K562 (cell line): ENCODE results near the gene GPC1. TPM values are rescaled to one million over a fixed set of nuclear protein-coding genes. Genes with fewer than 3 reads are reported as not detected.
A peak's percentile ranks its signal among the peaks of the same experiment; 100 is the strongest.

ENCODE experiments used
- ATAC-seq: fragments of 200-7000 bp; cut with Tn5 transposase; 3 replicates; pipeline ENCODE4 v1.9.1; 2020; ENCODE audit warnings: moderate library complexity
- BruUV-seq: library from RNA; stranded (reverse); fragments of 400-500 nt; replicated peaks from 2 replicates; lab custom pipeline; 2021; lab: Mats Ljungman, UMichigan
- CTCF ChIA-PET: fragments of 300-600 bp; formaldehyde crosslinking; extraction: SDS; loops from one replicate; lab custom pipeline; 2021; ENCODE audit warnings: low intra/inter-chr PET ratio; lab: Yijun Ruan, JAX
- POLR2A ChIA-PET: fragments of 300-600, 350-650 bp; sonication (Branson Sonifier 250); formaldehyde crosslinking; extraction: SDS; loops from one replicate; lab custom pipeline; 2021; ENCODE audit warnings: antibody characterized with exemption, inconsistent platforms; lab: Yijun Ruan, JAX
- DNase-seq, 4 experiments: peaks; one replicate each; pipeline versions ENCODE4 v3.0.0 to v3.0.0-alpha.2; 2011 to 2018; ENCODE audit warnings: low spot score in 3 of 4, mixed read lengths in 3 of 4; ENCODE audit errors: extremely low read depth in 1 of 4
- FAIRE-seq: peaks from 2 replicates; lab custom pipeline; 2011; peaks lifted over from hg19 to GRCh38; lab: Jason Lieb, UNC
- H2AFZ ChIP-seq: 2 replicates; pipeline ENCODE4 v1.6.0; 2011; ENCODE audit warnings: low read depth, low read length, control low read depth, inconsistent platforms
- H3K27ac ChIP-seq: fragments of 200-600 bp; 3 replicates; pipeline ENCODE4 v1.8.0; 2011; ENCODE audit warnings: low read depth, mild to moderate bottlenecking, control low read depth, inconsistent platforms, low read length, moderate library complexity, mixed read lengths; ENCODE audit errors: extremely low read depth
- H3K27me3 ChIP-seq, 2 experiments: fragments of 300-600 bp in 1 of 2; 2 replicates in 1 of 2; 3 replicates in 1 of 2; pipeline versions ENCODE4 v1.6.0 to v1.8.0; 2011; ENCODE audit warnings: inconsistent platforms in 2 of 2, low read length in 2 of 2, mild to moderate bottlenecking in 1 of 2, mixed read lengths in 1 of 2, moderate library complexity in 1 of 2; ENCODE audit not compliant: control insufficient read depth in 2 of 2, insufficient read depth in 2 of 2
- H3K36me3 ChIP-seq: fragments of 300-600 bp; 3 replicates; pipeline ENCODE4 v1.8.0; 2011; ENCODE audit warnings: mild to moderate bottlenecking, low read length, inconsistent platforms; ENCODE audit not compliant: control insufficient read depth, insufficient read depth
- H3K4me1 ChIP-seq, 2 experiments: fragments of 200-600 bp in 1 of 2; replicated peaks in 1 of 2; 2 replicates in 1 of 2; 3 replicates in 1 of 2; pipeline versions ENCODE4 v1.5.1 to v1.8.0; 2011; ENCODE audit warnings: inconsistent platforms in 2 of 2, low read length in 2 of 2, mild to moderate bottlenecking in 1 of 2, mixed read lengths in 1 of 2, moderate library complexity in 1 of 2; ENCODE audit not compliant: control insufficient read depth in 2 of 2, insufficient read depth in 2 of 2
- H3K4me2 ChIP-seq: 2 replicates; pipeline ENCODE4 v1.6.1; 2011; ENCODE audit warnings: low read length, control low read depth, inconsistent platforms, mixed read lengths; ENCODE audit not compliant: insufficient read depth
- H3K4me3 ChIP-seq: fragments of 200-600 bp; sonication (generic), shearing (Covaris generic); 2 replicates; pipeline ENCODE4 v1.5.1; 2016; ENCODE audit warnings: control low read depth, inconsistent platforms
- H3K79me2 ChIP-seq: fragments of 200-600 bp; 3 replicates; pipeline ENCODE4 v1.8.0; 2011; ENCODE audit warnings: low read length, inconsistent platforms; ENCODE audit not compliant: control insufficient read depth, insufficient read depth
- H3K9ac ChIP-seq, 2 experiments: 2 replicates each; pipeline versions ENCODE4 v1.6.0 to v1.6.1; 2011; ENCODE audit warnings: low read depth in 2 of 2, low read length in 2 of 2, control low read depth in 1 of 2, inconsistent platforms in 1 of 2, mild to moderate bottlenecking in 1 of 2, mixed read lengths in 1 of 2; ENCODE audit not compliant: insufficient read depth in 1 of 2
- H3K9me1 ChIP-seq: one replicate; pipeline ENCODE4 v1.6.0; 2011; ENCODE audit warnings: inconsistent platforms, mild to moderate bottlenecking, low read length, moderate library complexity; ENCODE audit not compliant: control insufficient read depth, insufficient read depth
- H3K9me3 ChIP-seq: replicated peaks from 2 replicates; pipeline ENCODE4 v1.5.1; 2011; ENCODE audit warnings: low read depth, low read length, inconsistent platforms; ENCODE audit not compliant: control insufficient read depth, insufficient read depth
- H4K20me1 ChIP-seq: replicated peaks from 2 replicates; pipeline ENCODE4 v1.6.1; 2011; ENCODE audit warnings: low read length, inconsistent platforms, mixed read lengths; ENCODE audit not compliant: control insufficient read depth, insufficient read depth
- CREB1 ChIP-seq, 2 experiments: sonication (generic) in 1 of 2; formaldehyde crosslinking in 1 of 2; IDR thresholded peaks; 2 replicates each; pipeline versions ENCODE4 v1.6.1 to v1.8.0; 2012 to 2022; ENCODE audit warnings: inconsistent platforms in 1 of 2, mild to moderate bottlenecking in 1 of 2, missing genetic modification reagents in 1 of 2, moderate library complexity in 1 of 2
- CSDE1 ChIP-seq, 2 experiments: fragments of 450-650 bp; IDR thresholded peaks; 2 replicates each; pipeline ENCODE4 v1.6.1; 2016; ENCODE audit warnings: mild to moderate bottlenecking in 1 of 2
- CTBP1 ChIP-seq: fragments of 450-650 bp; IDR thresholded peaks from 2 replicates; pipeline ENCODE4 v1.6.1; 2016; ENCODE audit warnings: borderline replicate concordance
- EGR1 ChIP-seq: fragments of 450-650 bp; conservative IDR thresholded peaks from 2 replicates; pipeline ENCODE4 v1.6.1; 2017; ENCODE audit warnings: mild to moderate bottlenecking
- GABPA ChIP-seq: fragments of 200-800 bp; sonication (Bioruptor generic); conservative IDR thresholded peaks from 2 replicates; pipeline ENCODE4 v1.6.1; 2016; ENCODE audit warnings: low read depth, missing genetic modification characterization, missing compliant biosample characterization
- MAZ ChIP-seq, 2 experiments: fragments of 450-650 bp in 1 of 2; sonication (generic) in 1 of 2; formaldehyde crosslinking; IDR thresholded peaks in 1 of 2; conservative IDR thresholded peaks in 1 of 2; 2 replicates each; pipeline versions ENCODE4 v1.4.0 to v1.5.0; 2020; ENCODE audit warnings: mild to moderate bottlenecking in 1 of 2, missing genetic modification reagents in 1 of 2
- PCBP2 ChIP-seq: fragments of 200-400 bp; formaldehyde crosslinking; IDR thresholded peaks from 2 replicates; pipeline ENCODE4 v1.6.1; 2018; ENCODE audit warnings: low read length, low read depth, mild to moderate bottlenecking, moderate library complexity; ENCODE audit not compliant: poor library complexity, severe bottlenecking
- WGBS: fragments of 100-300 bp; shearing (Covaris generic); methylation state at CpG from one replicate; pipeline ENCODE4 v1.1.6; 2016; ENCODE audit warnings: low coverage, mixed read lengths; ENCODE audit not compliant: insufficient coverage; ENCODE audit errors: missing lambda C conversion rate; 5-methylcytosine and 5-hydroxymethylcytosine counted together
- in situ Hi-C: fragments of 300-500 bp; cut with MboI; formaldehyde crosslinking; loops from 4 replicates; pipeline ENCODE4 v1.15.0; 2018; ENCODE audit warnings: inconsistent platforms, mixed read lengths
- intact Hi-C: fragments of 100-400 bp; cut with micrococcal nuclease; formaldehyde crosslinking; loops from 2 replicates; pipeline ENCODE4 v1.14.2; 2022
- polyA plus RNA-seq, 8 experiments: library from polyadenylated mRNA; depleted of rRNA in 4 of 8; stranded (reverse) in 5 of 8; unstranded in 3 of 8; fragments of >200 nt; fragmentation: Nextera tagmentation in 2 of 8; fragmentation: Illumina TruSeq in 1 of 8; extraction: Ambion mirVana in 2 of 8; extraction: Trizol in 1 of 8; gene quantifications; 2 replicates each; pipeline versions ENCODE4 v1.2.1 to v1.2.3, GENCODE V29; 2011 to 2014; ENCODE audit warnings: inconsistent platforms in 1 of 8, missing spikeins in 1 of 8
- total RNA-seq, 7 experiments: library from RNA; depleted of rRNA in 6 of 7; stranded (reverse); fragments of >200 nt in 6 of 7; fragmentation: Illumina TruSeq in 2 of 7; extraction: Trizol in 2 of 7; gene quantifications; 2 replicates each; pipeline versions ENCODE4 v1.2.1 to v1.2.3, GENCODE V29; 2011 to 2021; ENCODE audit warnings: low replicate concordance in 1 of 7
- TF ChIP-seq, protein P1 (sequence below), 2 experiments: fragments of 450-650 bp; formaldehyde crosslinking in 1 of 2; IDR thresholded peaks; 2 replicates each; pipeline versions ENCODE4 v1.4.0 to v1.6.1; 2014 to 2020; ENCODE audit warnings: mild to moderate bottlenecking in 2 of 2, borderline replicate concordance in 1 of 2, low read depth in 1 of 2
- TF ChIP-seq, protein P2 (sequence below), 2 experiments: IDR thresholded peaks; 2 replicates each; pipeline ENCODE4 v1.6.1; 2011; ENCODE audit warnings: borderline replicate concordance in 1 of 2, control low read depth in 1 of 2, low read depth in 1 of 2, low read length in 1 of 2, mild to moderate bottlenecking in 1 of 2, mixed read lengths in 1 of 2, moderate library complexity in 1 of 2; ENCODE audit not compliant: insufficient read depth in 1 of 2, insufficient read length in 1 of 2, poor library complexity in 1 of 2, severe bottlenecking in 1 of 2; ENCODE audit errors: extremely low read depth in 1 of 2

Gene GPC1
- total and polyA plus RNA-seq, 9 of the 15 experiments (the other 6 are each of a cell fraction or from before 2014, with no cell fraction given): 0.07 to 0.82 (median 0.14) TPM; not detected in 3

DNA sequence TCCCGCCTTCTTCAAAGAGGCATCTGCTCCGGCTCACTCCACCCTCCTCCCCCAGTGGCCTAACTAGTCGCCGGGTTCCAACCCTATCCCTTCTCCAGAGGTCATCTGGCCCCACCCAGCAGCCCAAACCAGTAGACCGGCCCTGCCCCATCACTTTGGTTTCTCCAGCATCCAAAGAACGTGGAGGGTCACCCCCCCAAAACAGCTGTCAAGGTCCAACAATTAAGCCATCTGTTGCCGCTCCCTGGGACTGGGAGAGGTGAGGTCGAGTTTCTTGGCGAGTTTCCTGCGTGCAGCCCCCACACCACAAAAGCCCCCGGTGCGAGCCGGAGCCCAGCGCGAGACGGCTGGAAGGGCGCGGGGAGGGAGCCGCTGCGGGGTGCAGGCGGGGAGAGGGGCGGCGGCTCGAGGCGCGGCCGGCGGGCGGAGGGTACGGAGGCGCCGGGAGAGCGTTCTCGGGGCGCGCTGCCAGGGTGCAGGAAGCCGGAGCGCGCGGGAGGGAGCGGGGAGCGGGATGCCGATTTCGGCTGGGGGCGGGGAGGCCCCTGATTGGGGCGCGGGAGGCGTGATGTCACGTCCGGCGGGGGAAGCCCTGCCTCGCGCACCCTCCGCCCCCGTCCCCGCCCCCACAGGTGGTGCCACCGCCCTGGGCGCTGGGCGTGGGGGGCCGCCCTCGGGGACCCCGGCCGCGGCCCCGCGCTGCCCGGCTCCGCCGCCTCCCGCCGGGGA lies 571 bp upstream of the GPC1 start:
- H3K4me1 ChIP-seq: peaks cover 0 to 33% of the 10 kb centered on the region in 2 experiments; a peak in 3 of 5 replicates
- H3K9ac ChIP-seq: peak overlapping the region in 1 of 2 experiments; percentile 35; a peak in 2 of 4 replicates
- WGBS: 3% methylated on average over 16 of the region's 71 CpGs
- ATAC-seq: peak; percentile 76
- H4K20me1 ChIP-seq: peaks cover 12% of the 10 kb centered on the region; the same call in 1 of the 2 replicates
- H3K9me1 ChIP-seq: peaks cover 2% of the 10 kb centered on the region
- POLR2A ChIA-PET: interaction anchor here (0.5 kb wide), 1 partner anchor 135 kb away, joined by 3 read pairs; no protein-coding TSS in a partner anchor
- H3K27me3 ChIP-seq: peaks cover 6 to 40% of the 10 kb centered on the region in 2 experiments; a peak in 4 of 5 replicates
- no peaks in the 10 kb centered on the region for H3K36me3 ChIP-seq
- CTCF ChIA-PET: interaction anchor here (0.7 kb wide), 1 partner anchor 202 kb away, joined by 4 read pairs; no protein-coding TSS in a partner anchor
- H3K9me3 ChIP-seq: no peaks in the 10 kb centered on the region
- FAIRE-seq: no peak
- in situ Hi-C loops (loop anchor here (5.0 kb wide), 1 partner anchor 203 kb away; no protein-coding TSS in a partner anchor), intact Hi-C loops (no loop called here)
- peak; percentile 80 to 93 (median 92) for DNase-seq
- H3K4me2 ChIP-seq: peak overlapping the region; percentile 46; the same call in 1 of the 2 replicates
- no peak overlapping the region for H3K27ac ChIP-seq
- H3K4me3 ChIP-seq: peak overlapping the region; percentile 36
- 0 out of 2 replicates have a peak overlapping the region, but pooled peaks have one; percentile 50 for H2AFZ ChIP-seq
- H3K79me2 ChIP-seq: no peaks in the 10 kb centered on the region
- no TSS peak for BruUV-seq
- no peak for TF ChIP-seq CSDE1 (IDR thresholded peaks at IDR 0.05)
- no peak for TF ChIP-seq PCBP2
- TF ChIP-seq EGR1: peak; percentile 41
- TF ChIP-seq, protein P1, sequence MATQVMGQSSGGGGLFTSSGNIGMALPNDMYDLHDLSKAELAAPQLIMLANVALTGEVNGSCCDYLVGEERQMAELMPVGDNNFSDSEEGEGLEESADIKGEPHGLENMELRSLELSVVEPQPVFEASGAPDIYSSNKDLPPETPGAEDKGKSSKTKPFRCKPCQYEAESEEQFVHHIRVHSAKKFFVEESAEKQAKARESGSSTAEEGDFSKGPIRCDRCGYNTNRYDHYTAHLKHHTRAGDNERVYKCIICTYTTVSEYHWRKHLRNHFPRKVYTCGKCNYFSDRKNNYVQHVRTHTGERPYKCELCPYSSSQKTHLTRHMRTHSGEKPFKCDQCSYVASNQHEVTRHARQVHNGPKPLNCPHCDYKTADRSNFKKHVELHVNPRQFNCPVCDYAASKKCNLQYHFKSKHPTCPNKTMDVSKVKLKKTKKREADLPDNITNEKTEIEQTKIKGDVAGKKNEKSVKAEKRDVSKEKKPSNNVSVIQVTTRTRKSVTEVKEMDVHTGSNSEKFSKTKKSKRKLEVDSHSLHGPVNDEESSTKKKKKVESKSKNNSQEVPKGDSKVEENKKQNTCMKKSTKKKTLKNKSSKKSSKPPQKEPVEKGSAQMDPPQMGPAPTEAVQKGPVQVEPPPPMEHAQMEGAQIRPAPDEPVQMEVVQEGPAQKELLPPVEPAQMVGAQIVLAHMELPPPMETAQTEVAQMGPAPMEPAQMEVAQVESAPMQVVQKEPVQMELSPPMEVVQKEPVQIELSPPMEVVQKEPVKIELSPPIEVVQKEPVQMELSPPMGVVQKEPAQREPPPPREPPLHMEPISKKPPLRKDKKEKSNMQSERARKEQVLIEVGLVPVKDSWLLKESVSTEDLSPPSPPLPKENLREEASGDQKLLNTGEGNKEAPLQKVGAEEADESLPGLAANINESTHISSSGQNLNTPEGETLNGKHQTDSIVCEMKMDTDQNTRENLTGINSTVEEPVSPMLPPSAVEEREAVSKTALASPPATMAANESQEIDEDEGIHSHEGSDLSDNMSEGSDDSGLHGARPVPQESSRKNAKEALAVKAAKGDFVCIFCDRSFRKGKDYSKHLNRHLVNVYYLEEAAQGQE (IDR thresholded peaks at IDR 0.05; ENCODE audit: borderline replicate concordance): no peak
- TF ChIP-seq, protein P1 (CRISPR knock-in tag; IDR thresholded peaks at IDR 0.05; ENCODE audit: low read depth): no peak
- TF ChIP-seq CTBP1: peak; percentile 23
- TF ChIP-seq CREB1 (IDR thresholded peaks at IDR 0.05): peak; percentile 45; the same call in 1 of the 2 replicates
- TF ChIP-seq CREB1 (CRISPR knock-in tag; IDR thresholded peaks at IDR 0.05): peak; percentile 64; the same call in 1 of the 2 replicates
- TF ChIP-seq, protein P2, sequence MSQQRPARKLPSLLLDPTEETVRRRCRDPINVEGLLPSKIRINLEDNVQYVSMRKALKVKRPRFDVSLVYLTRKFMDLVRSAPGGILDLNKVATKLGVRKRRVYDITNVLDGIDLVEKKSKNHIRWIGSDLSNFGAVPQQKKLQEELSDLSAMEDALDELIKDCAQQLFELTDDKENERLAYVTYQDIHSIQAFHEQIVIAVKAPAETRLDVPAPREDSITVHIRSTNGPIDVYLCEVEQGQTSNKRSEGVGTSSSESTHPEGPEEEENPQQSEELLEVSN (IDR thresholded peaks at IDR 0.05; ENCODE audit: borderline replicate concordance in 1 of 2, extremely low read depth in 1 of 2, insufficient read depth in 1 of 2, insufficient read length in 1 of 2, low read depth in 1 of 2, low read length in 1 of 2, poor library complexity in 1 of 2, severe bottlenecking in 1 of 2): peak in 1 of 2 experiments; percentile 74
- TF ChIP-seq GABPA (tag): peak; percentile 83
- TF ChIP-seq MAZ (CRISPR knock-in tag; conservative IDR thresholded peaks at IDR 0.05 in 1 of 2, IDR thresholded peaks at IDR 0.05 in 1 of 2): 0 out of 4 replicates have a peak, but pooled peaks of 1 of the 2 experiments have one; percentile 29
